HCT116 (cell line): ENCODE measurements around the gene ARHGAP18. TPM values are rescaled to one million over a fixed set of nuclear protein-coding genes. Genes with fewer than 3 reads are reported as not detected.

Experiments
- ATAC-seq: fragments of 200-7000 bp; cut with Tn5 transposase; 2 replicates; pipeline ENCODE4 v1.9.1; 2020; ENCODE audit warnings: mild to moderate bottlenecking, moderate library complexity
- BruUV-seq: library from RNA; stranded (reverse); fragments of 400-500 nt; replicated peaks from 2 replicates; lab custom pipeline; 2021; lab: Mats Ljungman, UMichigan
- CTCF ChIA-PET: fragments of 300-600 bp; sonication (Branson Sonifier 250); formaldehyde crosslinking; loops from one replicate; lab custom pipeline; 2021; ENCODE audit warnings: antibody characterized with exemption; lab: Charles Lee
- POLR2A ChIA-PET: fragments of 300-600, 350-600 bp; sonication (Branson Sonifier 250); formaldehyde crosslinking; loops from one replicate; lab custom pipeline; 2021; ENCODE audit warnings: antibody characterized with exemption; lab: Charles Lee
- RAD21 ChIA-PET, 2 experiments: fragments of 300-600 bp; sonication (Branson Sonifier 250); formaldehyde crosslinking; loops; one replicate each; lab custom pipeline; 2023; ENCODE audit warnings: low total read pairs in 2 of 2; ENCODE audit not compliant: uncharacterized antibody in 2 of 2, unreplicated experiment in 2 of 2, low non-redundant PET in 1 of 2; lab: Charles Lee
- DNase-seq: peaks from one replicate; pipeline ENCODE4 v3.0.0-alpha.2; 2010; ENCODE audit warnings: low read depth, low spot score
- H2AFZ ChIP-seq: fragments of 200-600 bp; shearing (Covaris generic), sonication (generic); 2 replicates; pipeline ENCODE4 v1.6.1; 2017; ENCODE audit warnings: low read depth, mixed run types, mixed read lengths, antibody characterized with exemption, low read length; ENCODE audit not compliant: poor library complexity, severe bottlenecking
- H3K27ac ChIP-seq: 2 replicates; pipeline ENCODE4 v1.5.1; 2012; ENCODE audit warnings: low read depth, low read length
- H3K27me3 ChIP-seq: fragments of 200-600 bp; sonication (generic); 2 replicates; pipeline ENCODE4 v1.6.1; 2016; ENCODE audit warnings: mixed run types, low read length, mixed read lengths; ENCODE audit not compliant: insufficient read depth
- H3K36me3 ChIP-seq, 2 experiments: fragments of 200-500 bp in 1 of 2; fragments of 200-600 bp in 1 of 2; sonication (Bioruptor generic) in 1 of 2; sonication (generic) in 1 of 2; 2 replicates each; pipeline versions ENCODE4 v1.5.1 to v1.6.1; 2014 to 2016; ENCODE audit warnings: low read length in 2 of 2, inconsistent platforms in 1 of 2, mixed read lengths in 1 of 2, mixed run types in 1 of 2; ENCODE audit not compliant: insufficient read depth in 2 of 2, control insufficient read depth in 1 of 2
- H3K4me1 ChIP-seq, 2 experiments: fragments of 200-600 bp in 1 of 2; sonication (generic) in 1 of 2; 2 replicates each; pipeline versions ENCODE4 v1.5.1 to v1.6.1; 2012 to 2017; ENCODE audit warnings: low read length in 2 of 2, inconsistent platforms in 1 of 2, mild to moderate bottlenecking in 1 of 2, mixed read lengths in 1 of 2, mixed run types in 1 of 2, moderate library complexity in 1 of 2; ENCODE audit not compliant: insufficient read depth in 2 of 2, control insufficient read depth in 1 of 2
- H3K4me2 ChIP-seq: fragments of 200-600 bp; sonication (generic); 2 replicates; pipeline ENCODE4 v1.6.1; 2017; ENCODE audit warnings: mixed run types, low read length, mixed read lengths
- H3K4me3 ChIP-seq, 2 experiments: fragments of 200-600 bp in 1 of 2; sonication (generic) in 1 of 2; replicated peaks in 1 of 2; 2 replicates each; pipeline ENCODE4 v1.5.1; 2011 to 2016; ENCODE audit warnings: low read length in 2 of 2, control low read depth in 1 of 2, low read depth in 1 of 2, mild to moderate bottlenecking in 1 of 2, mixed read lengths in 1 of 2, mixed run types in 1 of 2
- H3K79me2 ChIP-seq: fragments of 200-600 bp; sonication (generic); 2 replicates; pipeline ENCODE4 v1.6.1; 2017; ENCODE audit warnings: mild to moderate bottlenecking, mixed run types, low read length, moderate library complexity, mixed read lengths; ENCODE audit not compliant: insufficient read depth
- H3K9ac ChIP-seq: fragments of 200-600 bp; sonication (generic); 2 replicates; pipeline ENCODE4 v1.6.1; 2016; ENCODE audit warnings: low read length, mixed read lengths
- H3K9me2 ChIP-seq: fragments of 200-600 bp; sonication (generic), shearing (Covaris generic); 2 replicates; pipeline ENCODE4 v1.6.1; 2017; ENCODE audit warnings: mixed run types, mild to moderate bottlenecking, moderate library complexity; ENCODE audit not compliant: insufficient read depth
- H3K9me3 ChIP-seq, 2 experiments: fragments of 200-500 bp in 1 of 2; fragments of 200-600 bp in 1 of 2; sonication (Bioruptor generic) in 1 of 2; sonication (generic) in 1 of 2; 2 replicates each; pipeline ENCODE4 v1.6.1; 2014 to 2017; ENCODE audit warnings: low read length in 2 of 2, mixed read lengths in 2 of 2, inconsistent platforms in 1 of 2, low read depth in 1 of 2, mild to moderate bottlenecking in 1 of 2, mixed run types in 1 of 2, moderate library complexity in 1 of 2; ENCODE audit not compliant: control insufficient read depth in 1 of 2, insufficient read depth in 1 of 2
- H4K20me1 ChIP-seq: fragments of 200-600 bp; sonication (generic), shearing (Covaris generic); 2 replicates; pipeline ENCODE4 v1.6.1; 2017; ENCODE audit warnings: mixed run types, mild to moderate bottlenecking, moderate library complexity; ENCODE audit not compliant: insufficient read depth
- CEBPB ChIP-seq: IDR thresholded peaks from 2 replicates; pipeline ENCODE4 v1.6.1; 2012; ENCODE audit warnings: low read depth
- EZH2 ChIP-seq: fragments of 200-600 bp; sonication (generic); IDR thresholded peaks from 2 replicates; pipeline ENCODE4 v1.6.1; 2017; ENCODE audit warnings: antibody characterized with exemption, mixed run types
- EZH2phosphoT487 ChIP-seq: fragments of 200-600 bp; IDR thresholded peaks from 2 replicates; pipeline ENCODE4 v1.6.1; 2018; ENCODE audit warnings: antibody characterized with exemption, borderline replicate concordance
- POLR2A ChIP-seq: IDR thresholded peaks from 2 replicates; pipeline ENCODE4 v1.7.0; 2011; ENCODE audit warnings: borderline replicate concordance; ENCODE audit not compliant: insufficient read depth, insufficient read length; ENCODE audit errors: extremely low read depth
- POLR2AphosphoS5 ChIP-seq: IDR thresholded peaks from 2 replicates; pipeline ENCODE4 v1.6.1; 2011; ENCODE audit warnings: mild to moderate bottlenecking, low read depth, low read length, moderate library complexity
- SIN3A ChIP-seq: IDR thresholded peaks from 2 replicates; pipeline ENCODE4 v1.6.1; 2012; ENCODE audit warnings: low read depth
- TCF7L2 ChIP-seq: IDR thresholded peaks from 2 replicates; pipeline ENCODE4 v1.7.0; 2011; ENCODE audit warnings: borderline replicate concordance, inconsistent platforms; ENCODE audit not compliant: insufficient read depth, insufficient read length; ENCODE audit errors: extremely low read depth
- YY1 ChIP-seq: IDR thresholded peaks from 2 replicates; pipeline ENCODE4 v1.6.1; 2011; ENCODE audit warnings: low read length, low read depth, moderate library complexity, mild to moderate bottlenecking; ENCODE audit not compliant: insufficient replicate concordance; ENCODE audit errors: extremely low read depth
- ZBTB33 ChIP-seq: IDR thresholded peaks from 2 replicates; pipeline ENCODE4 v1.6.1; 2011; ENCODE audit warnings: mild to moderate bottlenecking, low read length, moderate library complexity; ENCODE audit not compliant: insufficient replicate concordance; ENCODE audit errors: extremely low read depth
- intact Hi-C: fragments of 100-400 bp; cut with micrococcal nuclease; formaldehyde crosslinking; loops from 2 replicates; pipeline ENCODE4 v1.10.0; 2022
- total RNA-seq: library from RNA; stranded (reverse); gene quantifications from one replicate; pipeline ENCODE4 v1.2.1, GENCODE V29; 2021; ENCODE audit not compliant: unreplicated experiment

Gene ARHGAP18
- total RNA-seq, 1 experiment from 2014 or later = 70.3 TPM

- intact Hi-C loops = no loop called here
- BruUV-seq = no TSS peak
Observed at GRCh38 chr6:129542705-129543104, 167.3 kb downstream of the ARHGAP18 start.

GRCh38 chr6:129539032-129539431 is 170.9 kb downstream of the ARHGAP18 start:
- H3K9me2 ChIP-seq = no peaks in the 10 kb centered on the region
- intact Hi-C loops = no loop called here
- H2AFZ ChIP-seq = no peak overlapping the region
- H3K4me3 ChIP-seq = no peak overlapping the region
- H3K27me3 ChIP-seq = no peaks in the 10 kb centered on the region
- CTCF ChIA-PET = no interaction called here
- RAD21 ChIA-PET = no interaction called here
- no peak overlapping the region for H3K9ac ChIP-seq
- BruUV-seq = no TSS peak
- H3K36me3 ChIP-seq = no peaks in the 10 kb centered on the region; a peak in 1 of 4 replicates
- H3K4me2 ChIP-seq = no peak overlapping the region
- ATAC-seq = no peak
- no peaks in the 10 kb centered on the region for H3K79me2 ChIP-seq
- POLR2A ChIA-PET = no interaction called here
- no peaks in the 10 kb centered on the region for H4K20me1 ChIP-seq
- H3K9me3 ChIP-seq = no peaks in the 10 kb centered on the region
- H3K4me1 ChIP-seq = no peaks in the 10 kb centered on the region
- H3K27ac ChIP-seq = no peak overlapping the region
- TF ChIP-seq YY1 = no peak
- DNase-seq = no peak

More at GRCh38 chr6:129542705-129543104, 167.3 kb downstream of the ARHGAP18 start:
- TF ChIP-seq POLR2A (no peak), EZH2 (no peak), CEBPB (no peak), POLR2AphosphoS5 (no peak), ZBTB33 (no peak), EZH2phosphoT487 (no peak), TCF7L2 (no peak), SIN3A (no peak), YY1 (no peak)
- Histone ChIP-seq H3K27ac (no peak overlapping the region), H3K4me2 (no peak overlapping the region), H3K36me3 (no peaks in the 10 kb centered on the region), H3K4me1 (no peaks in the 10 kb centered on the region), H4K20me1 (no peaks in the 10 kb centered on the region), H3K4me3 (no peak overlapping the region), H3K9me2 (no peaks in the 10 kb centered on the region), H2AFZ (no peak overlapping the region), H3K79me2 (no peaks in the 10 kb centered on the region), H3K27me3 (no peaks in the 10 kb centered on the region), H3K9ac (no peak overlapping the region), H3K9me3 (no peaks in the 10 kb centered on the region)
- RAD21 ChIA-PET = no interaction called here
- no peak for DNase-seq
- POLR2A ChIA-PET = no interaction called here
- ATAC-seq = no peak
- CTCF ChIA-PET = no interaction called here
